Testis (tissue), 2 donors: ENCODE results near the gene NUDT15.

Source experiments
- POLR2A ChIP-seq: fragments of 450-650 bp; IDR thresholded peaks from one replicate; pipeline ENCODE4 v1.6.1; 2017; ENCODE audit warnings: antibody characterized with exemption, mild to moderate bottlenecking, moderate library complexity
- TF ChIP-seq, protein P1 (sequence below), 3 experiments: fragments of 450-650 bp in 2 of 3; fragments of 200-600 bp in 1 of 3; sonication (generic) in 1 of 3; IDR thresholded peaks; one replicate each; pipeline ENCODE4 v1.5.1; 2016 to 2019; ENCODE audit warnings: antibody characterized with exemption in 3 of 3, mild to moderate bottlenecking in 2 of 3, moderate library complexity in 1 of 3

DNA sequence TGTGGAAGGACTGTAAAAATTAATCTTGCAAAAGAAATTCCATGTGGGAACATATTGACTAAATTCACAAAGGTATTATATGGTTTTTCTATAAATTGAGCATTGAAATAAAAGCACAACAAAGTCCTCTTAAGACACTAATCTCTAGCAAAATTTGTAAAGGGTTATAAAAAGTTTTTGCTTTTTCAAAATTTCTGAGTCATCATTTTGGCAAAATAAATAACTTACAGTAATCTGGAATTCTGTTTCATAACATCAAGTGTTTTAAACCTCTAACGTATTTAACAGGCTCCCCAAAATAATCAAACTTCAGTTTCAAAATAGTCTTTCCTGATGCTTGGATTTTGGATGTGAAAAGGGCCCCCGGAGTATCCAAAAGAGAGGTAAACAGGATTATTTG is 31.4 kb downstream of the NUDT15 start:
- TF ChIP-seq, protein P1, sequence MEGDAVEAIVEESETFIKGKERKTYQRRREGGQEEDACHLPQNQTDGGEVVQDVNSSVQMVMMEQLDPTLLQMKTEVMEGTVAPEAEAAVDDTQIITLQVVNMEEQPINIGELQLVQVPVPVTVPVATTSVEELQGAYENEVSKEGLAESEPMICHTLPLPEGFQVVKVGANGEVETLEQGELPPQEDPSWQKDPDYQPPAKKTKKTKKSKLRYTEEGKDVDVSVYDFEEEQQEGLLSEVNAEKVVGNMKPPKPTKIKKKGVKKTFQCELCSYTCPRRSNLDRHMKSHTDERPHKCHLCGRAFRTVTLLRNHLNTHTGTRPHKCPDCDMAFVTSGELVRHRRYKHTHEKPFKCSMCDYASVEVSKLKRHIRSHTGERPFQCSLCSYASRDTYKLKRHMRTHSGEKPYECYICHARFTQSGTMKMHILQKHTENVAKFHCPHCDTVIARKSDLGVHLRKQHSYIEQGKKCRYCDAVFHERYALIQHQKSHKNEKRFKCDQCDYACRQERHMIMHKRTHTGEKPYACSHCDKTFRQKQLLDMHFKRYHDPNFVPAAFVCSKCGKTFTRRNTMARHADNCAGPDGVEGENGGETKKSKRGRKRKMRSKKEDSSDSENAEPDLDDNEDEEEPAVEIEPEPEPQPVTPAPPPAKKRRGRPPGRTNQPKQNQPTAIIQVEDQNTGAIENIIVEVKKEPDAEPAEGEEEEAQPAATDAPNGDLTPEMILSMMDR (IDR thresholded peaks at IDR 0.05) = no peak
- no peak for TF ChIP-seq POLR2A
